K562 (cell line): ENCODE results near the gene CDCA5. TPM values are rescaled to one million over a fixed set of nuclear protein-coding genes. Genes with fewer than 3 reads are reported as not detected.
A peak's percentile ranks its signal among the peaks of the same experiment; 100 is the strongest.

Experiments
- ARNT ChIP-seq, 2 experiments: fragments of 450-650 bp; IDR thresholded peaks; 2 replicates each; pipeline ENCODE4 v1.6.1; 2016; ENCODE audit warnings: mild to moderate bottlenecking in 1 of 2
- BRD4 ChIP-seq: fragments of 200-600 bp; sonication (generic); IDR thresholded peaks from 2 replicates; pipeline ENCODE4 v1.6.1; 2017; ENCODE audit warnings: inconsistent platforms
- CBX1 ChIP-seq: sonication (generic); IDR thresholded peaks from 2 replicates; pipeline ENCODE4 v1.6.1; 2016; ENCODE audit warnings: antibody characterized with exemption, low read depth, mild to moderate bottlenecking
- DACH1 ChIP-seq: fragments of 450-650 bp; IDR thresholded peaks from 2 replicates; pipeline ENCODE4 v1.6.1; 2018; ENCODE audit not compliant: partially characterized antibody
- ETV5 ChIP-seq: sonication (generic); formaldehyde crosslinking; IDR thresholded peaks from 2 replicates; pipeline ENCODE4 v1.4.0; 2020; ENCODE audit warnings: low read depth, mild to moderate bottlenecking, missing genetic modification reagents
- GABPB1 ChIP-seq: sonication (generic); formaldehyde crosslinking; IDR thresholded peaks from 2 replicates; pipeline ENCODE4 v1.8.0; 2022; ENCODE audit warnings: mild to moderate bottlenecking, missing genetic modification reagents
- HDAC8 ChIP-seq: fragments of 450-650 bp; IDR thresholded peaks from 2 replicates; pipeline ENCODE4 v1.6.1; 2016; ENCODE audit warnings: mild to moderate bottlenecking, missing genetic modification characterization, moderate library complexity, missing compliant biosample characterization
- MECOM ChIP-seq: fragments of 250-450 bp; sonication (Bioruptor Pico); IDR thresholded peaks from 2 replicates; pipeline ENCODE4 v1.8.0; 2022; ENCODE audit warnings: inconsistent platforms
- NFIC ChIP-seq: fragments of 450-650 bp; IDR thresholded peaks from 2 replicates; pipeline ENCODE4 v1.6.1; 2017; ENCODE audit warnings: mild to moderate bottlenecking, inconsistent platforms
- RFX1 ChIP-seq: fragments of 450-650 bp; IDR thresholded peaks from 2 replicates; pipeline ENCODE4 v1.6.1; 2016; ENCODE audit warnings: mild to moderate bottlenecking, moderate library complexity
- SP1 ChIP-seq: sonication (generic); formaldehyde crosslinking; IDR thresholded peaks from 2 replicates; pipeline ENCODE4 v1.8.1; 2022; ENCODE audit warnings: mild to moderate bottlenecking, missing genetic modification reagents
- TAF1 ChIP-seq: IDR thresholded peaks from 2 replicates; pipeline ENCODE4 v1.6.1; 2011; ENCODE audit warnings: mild to moderate bottlenecking, low read length, moderate library complexity; ENCODE audit not compliant: insufficient read depth, control insufficient read depth, severe bottlenecking; ENCODE audit errors: extremely low read depth
- TARDBP ChIP-seq: fragments of 450-650 bp; IDR thresholded peaks from 2 replicates; pipeline ENCODE4 v1.6.1; 2016
- USF2 ChIP-seq: sonication (generic); formaldehyde crosslinking; IDR thresholded peaks from 2 replicates; pipeline ENCODE4 v1.5.0; 2020; ENCODE audit warnings: missing genetic modification reagents
- XRCC3 ChIP-seq: fragments of 450-650 bp; IDR thresholded peaks from 2 replicates; pipeline ENCODE4 v1.6.1; 2017; ENCODE audit warnings: mild to moderate bottlenecking, moderate library complexity
- ZBTB34 ChIP-seq: fragments of 250-450 bp; sonication (Bioruptor Pico); IDR thresholded peaks from 2 replicates; pipeline ENCODE4 v1.8.0; 2021; ENCODE audit warnings: mild to moderate bottlenecking, moderate library complexity
- ZFX ChIP-seq: sonication (generic); formaldehyde crosslinking; IDR thresholded peaks from 2 replicates; pipeline ENCODE4 v1.8.0; 2022; ENCODE audit warnings: mild to moderate bottlenecking, missing genetic modification reagents, moderate library complexity
- ZNF561 ChIP-seq: fragments of 450-650 bp; formaldehyde crosslinking; conservative IDR thresholded peaks from 2 replicates; pipeline ENCODE4 v1.4.0; 2020; ENCODE audit warnings: mild to moderate bottlenecking, moderate library complexity
- ZNF717 ChIP-seq: fragments of 250-450 bp; sonication (Bioruptor Pico); IDR thresholded peaks from 2 replicates; pipeline ENCODE4 v1.5.0; 2021
- ZSCAN29 ChIP-seq: fragments of 450-650 bp; IDR thresholded peaks from 2 replicates; pipeline ENCODE4 v1.6.1; 2017
- polyA plus RNA-seq, 8 experiments: library from polyadenylated mRNA; depleted of rRNA in 4 of 8; stranded (reverse) in 5 of 8; unstranded in 3 of 8; fragments of >200 nt; fragmentation: Nextera tagmentation in 2 of 8; fragmentation: Illumina TruSeq in 1 of 8; extraction: Ambion mirVana in 2 of 8; extraction: Trizol in 1 of 8; gene quantifications; 2 replicates each; pipeline versions ENCODE4 v1.2.1 to v1.2.3, GENCODE V29; 2011 to 2014; ENCODE audit warnings: inconsistent platforms in 1 of 8, missing spikeins in 1 of 8
- total RNA-seq, 7 experiments: library from RNA; depleted of rRNA in 6 of 7; stranded (reverse); fragments of >200 nt in 6 of 7; fragmentation: Illumina TruSeq in 2 of 7; extraction: Trizol in 2 of 7; gene quantifications; 2 replicates each; pipeline versions ENCODE4 v1.2.1 to v1.2.3, GENCODE V29; 2011 to 2021; ENCODE audit warnings: low replicate concordance in 1 of 7
- TF ChIP-seq, protein P1 (sequence below): fragments of 250-450 bp; sonication (Bioruptor Pico); IDR thresholded peaks from 2 replicates; pipeline ENCODE4 v1.8.0; 2022; ENCODE audit warnings: inconsistent platforms
- TF ChIP-seq, protein P2 (sequence below): fragments of 200-800 bp; sonication (Bioruptor generic); IDR thresholded peaks from 2 replicates; pipeline ENCODE4 v1.6.1; 2017; ENCODE audit warnings: missing genetic modification characterization, missing compliant biosample characterization
- TF ChIP-seq, protein P3 (sequence below): sonication (generic); IDR thresholded peaks from 2 replicates; pipeline ENCODE4 v1.6.1; 2016
- TF ChIP-seq, protein P4 (sequence below): fragments of 250-450 bp; sonication (Bioruptor Pico); IDR thresholded peaks from 2 replicates; pipeline ENCODE4 v1.6.1; 2021; ENCODE audit warnings: mild to moderate bottlenecking

CDCA5 gene
- total and polyA plus RNA-seq, 9 of the 15 experiments (the other 6 are each of a cell fraction or from before 2014, with no cell fraction given): 18.9 to 94.3 (median 64.6) TPM

DNA sequence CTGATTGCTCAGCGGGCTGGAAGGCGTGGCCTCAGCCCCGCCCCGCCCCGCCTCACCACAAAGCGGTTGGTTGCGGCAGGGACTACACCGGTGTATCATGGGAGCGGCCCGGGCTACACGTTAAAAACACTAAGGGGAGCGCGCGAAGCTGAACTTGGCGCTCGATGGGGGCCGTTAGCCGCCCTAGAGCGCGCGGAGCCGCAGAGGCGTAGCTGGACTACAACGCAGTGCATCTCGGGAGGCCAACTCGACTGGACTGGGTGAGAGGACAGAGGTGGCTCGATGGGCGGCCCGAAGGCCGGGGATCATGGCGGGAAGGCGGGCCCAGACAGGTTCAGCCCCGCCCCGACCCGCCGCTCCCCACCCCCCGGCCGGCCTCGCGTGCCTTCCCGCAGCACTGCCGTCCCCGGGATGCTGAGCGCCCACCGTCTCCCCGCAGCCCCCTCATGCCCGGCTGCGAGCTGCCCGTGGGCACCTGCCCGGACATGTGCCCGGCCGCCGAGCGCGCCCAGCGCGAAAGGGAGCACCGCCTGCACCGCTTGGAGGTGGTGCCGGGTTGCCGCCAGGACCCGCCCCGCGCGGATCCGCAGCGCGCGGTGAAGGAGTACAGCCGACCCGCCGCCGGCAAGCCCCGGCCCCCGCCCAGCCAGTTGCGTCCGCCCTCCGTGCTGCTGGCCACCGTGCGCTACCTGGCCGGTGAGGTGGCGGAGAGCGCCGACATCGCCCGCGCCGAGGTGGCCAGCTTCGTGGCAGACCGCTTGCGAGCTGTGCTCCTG, 42.8 kb downstream of the CDCA5 start, which contains the start of gene SAC3D1 (continued):
- TF ChIP-seq, protein P1, sequence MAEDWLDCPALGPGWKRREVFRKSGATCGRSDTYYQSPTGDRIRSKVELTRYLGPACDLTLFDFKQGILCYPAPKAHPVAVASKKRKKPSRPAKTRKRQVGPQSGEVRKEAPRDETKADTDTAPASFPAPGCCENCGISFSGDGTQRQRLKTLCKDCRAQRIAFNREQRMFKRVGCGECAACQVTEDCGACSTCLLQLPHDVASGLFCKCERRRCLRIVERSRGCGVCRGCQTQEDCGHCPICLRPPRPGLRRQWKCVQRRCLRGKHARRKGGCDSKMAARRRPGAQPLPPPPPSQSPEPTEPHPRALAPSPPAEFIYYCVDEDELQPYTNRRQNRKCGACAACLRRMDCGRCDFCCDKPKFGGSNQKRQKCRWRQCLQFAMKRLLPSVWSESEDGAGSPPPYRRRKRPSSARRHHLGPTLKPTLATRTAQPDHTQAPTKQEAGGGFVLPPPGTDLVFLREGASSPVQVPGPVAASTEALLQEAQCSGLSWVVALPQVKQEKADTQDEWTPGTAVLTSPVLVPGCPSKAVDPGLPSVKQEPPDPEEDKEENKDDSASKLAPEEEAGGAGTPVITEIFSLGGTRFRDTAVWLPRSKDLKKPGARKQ (CRISPR knock-in tag): no peak
- no peak for TF ChIP-seq USF2 (CRISPR knock-in tag)
- no peak for TF ChIP-seq ETV5 (CRISPR knock-in tag)
- TF ChIP-seq, protein P2, sequence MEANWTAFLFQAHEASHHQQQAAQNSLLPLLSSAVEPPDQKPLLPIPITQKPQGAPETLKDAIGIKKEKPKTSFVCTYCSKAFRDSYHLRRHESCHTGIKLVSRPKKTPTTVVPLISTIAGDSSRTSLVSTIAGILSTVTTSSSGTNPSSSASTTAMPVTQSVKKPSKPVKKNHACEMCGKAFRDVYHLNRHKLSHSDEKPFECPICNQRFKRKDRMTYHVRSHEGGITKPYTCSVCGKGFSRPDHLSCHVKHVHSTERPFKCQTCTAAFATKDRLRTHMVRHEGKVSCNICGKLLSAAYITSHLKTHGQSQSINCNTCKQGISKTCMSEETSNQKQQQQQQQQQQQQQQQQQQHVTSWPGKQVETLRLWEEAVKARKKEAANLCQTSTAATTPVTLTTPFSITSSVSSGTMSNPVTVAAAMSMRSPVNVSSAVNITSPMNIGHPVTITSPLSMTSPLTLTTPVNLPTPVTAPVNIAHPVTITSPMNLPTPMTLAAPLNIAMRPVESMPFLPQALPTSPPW (CRISPR knock-in tag): peak; percentile 65
- no peak for TF ChIP-seq ZNF717 (CRISPR knock-in tag)
- 0 out of 2 replicates have a peak, but pooled peaks have one; percentile 3 for TF ChIP-seq NFIC
- no peak for TF ChIP-seq ZNF561 (CRISPR knock-in tag)
- TF ChIP-seq CBX1: no peak
- TF ChIP-seq DACH1: no peak
- no peak for TF ChIP-seq TARDBP
- peak; percentile 82 for TF ChIP-seq ZFX (CRISPR knock-in tag)
- no peak for TF ChIP-seq RFX1
- TF ChIP-seq ARNT (IDR thresholded peaks at IDR 0.05): no peak
- TF ChIP-seq SP1 (CRISPR knock-in tag): peak; percentile 84
- no peak for TF ChIP-seq XRCC3
- TF ChIP-seq, protein P3, sequence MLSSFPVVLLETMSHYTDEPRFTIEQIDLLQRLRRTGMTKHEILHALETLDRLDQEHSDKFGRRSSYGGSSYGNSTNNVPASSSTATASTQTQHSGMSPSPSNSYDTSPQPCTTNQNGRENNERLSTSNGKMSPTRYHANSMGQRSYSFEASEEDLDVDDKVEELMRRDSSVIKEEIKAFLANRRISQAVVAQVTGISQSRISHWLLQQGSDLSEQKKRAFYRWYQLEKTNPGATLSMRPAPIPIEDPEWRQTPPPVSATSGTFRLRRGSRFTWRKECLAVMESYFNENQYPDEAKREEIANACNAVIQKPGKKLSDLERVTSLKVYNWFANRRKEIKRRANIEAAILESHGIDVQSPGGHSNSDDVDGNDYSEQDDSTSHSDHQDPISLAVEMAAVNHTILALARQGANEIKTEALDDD: no peak
- TF ChIP-seq, protein P4, sequence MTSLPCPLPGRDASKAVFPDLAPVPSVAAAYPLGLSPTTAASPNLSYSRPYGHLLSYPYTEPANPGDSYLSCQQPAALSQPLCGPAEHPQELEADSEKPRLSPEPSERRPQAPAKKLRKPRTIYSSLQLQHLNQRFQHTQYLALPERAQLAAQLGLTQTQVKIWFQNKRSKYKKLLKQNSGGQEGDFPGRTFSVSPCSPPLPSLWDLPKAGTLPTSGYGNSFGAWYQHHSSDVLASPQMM (CRISPR knock-in tag): no peak
- TF ChIP-seq MECOM: no peak
- peak; percentile 59 for TF ChIP-seq GABPB1 (CRISPR knock-in tag)
- peak; percentile 71 for TF ChIP-seq TAF1
- no peak for TF ChIP-seq ZBTB34 (CRISPR knock-in tag)
- TF ChIP-seq ZSCAN29: peak; percentile 42; the same call in 1 of the 2 replicates
- no peak for TF ChIP-seq HDAC8 (tag)
- no peak for TF ChIP-seq BRD4
